HUES48 (cell line): ENCODE measurements around the gene ORC6.

Experiments
- H3K27ac ChIP-seq: one replicate; pipeline ENCODE4 v1.7.0; 2013; ENCODE audit warnings: low read depth, low read length, inconsistent platforms
- H3K27me3 ChIP-seq: 2 replicates; pipeline ENCODE4 v1.6.1; 2013; ENCODE audit warnings: mild to moderate bottlenecking, low read length; ENCODE audit not compliant: control insufficient read depth, insufficient read depth
- H3K36me3 ChIP-seq: 2 replicates; pipeline ENCODE4 v1.6.1; 2013; ENCODE audit warnings: low read length; ENCODE audit not compliant: control insufficient read depth, insufficient read depth
- H3K4me1 ChIP-seq: 2 replicates; pipeline ENCODE4 v1.6.1; 2013; ENCODE audit warnings: mild to moderate bottlenecking, low read length; ENCODE audit not compliant: control insufficient read depth, insufficient read depth
- H3K4me3 ChIP-seq: 2 replicates; pipeline ENCODE4 v1.5.1; 2013; ENCODE audit warnings: mild to moderate bottlenecking, low read depth, low read length
- H3K9ac ChIP-seq: 2 replicates; pipeline ENCODE4 v1.6.1; 2013; ENCODE audit warnings: mild to moderate bottlenecking, low read depth, low read length, moderate library complexity
- H3K9me3 ChIP-seq: 2 replicates; pipeline ENCODE4 v1.6.1; 2013; ENCODE audit warnings: low read length; ENCODE audit not compliant: control insufficient read depth, insufficient read depth

The ORC6 gene

DNA sequence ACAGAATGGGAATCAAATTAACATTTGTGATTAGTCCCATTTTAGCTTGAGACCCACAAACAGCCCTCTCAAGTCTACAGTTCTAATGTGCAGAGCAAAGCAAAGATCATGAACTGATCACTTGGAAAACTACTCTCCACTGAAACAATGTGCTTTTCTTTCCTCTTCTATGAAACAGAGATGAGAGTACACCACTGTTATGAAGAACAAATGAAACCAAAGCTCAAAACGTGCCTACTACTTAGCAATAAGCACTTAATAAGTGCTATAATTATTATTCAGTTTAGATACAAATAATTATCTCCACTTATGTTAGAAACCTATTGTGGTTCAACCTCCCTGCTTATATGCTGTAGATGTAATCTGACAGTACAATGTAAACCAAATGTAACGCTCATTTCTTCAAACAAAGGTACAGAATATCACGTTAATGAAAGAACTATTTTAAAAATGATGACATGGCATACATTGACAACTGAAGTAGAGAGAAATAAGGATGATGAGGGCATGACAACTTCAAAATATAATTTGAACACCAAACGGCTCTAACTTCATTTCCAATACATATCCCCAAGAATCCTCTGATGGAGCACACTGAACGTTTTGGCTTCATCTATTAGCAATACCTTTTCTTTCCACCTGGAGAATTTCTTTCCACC is 2.5 kb upstream of the ORC6 start:
- Histone ChIP-seq H3K4me1 (peaks cover 21% of the 10 kb centered on the region; the same call in 1 of the 2 replicates), H3K27me3 (no peaks in the 10 kb centered on the region), H3K9ac (no peak overlapping the region), H3K27ac (no peak overlapping the region), H3K4me3 (peak overlapping the region; percentile 94), H3K9me3 (no peaks in the 10 kb centered on the region), H3K36me3 (peaks cover 21% of the 10 kb centered on the region)

DNA sequence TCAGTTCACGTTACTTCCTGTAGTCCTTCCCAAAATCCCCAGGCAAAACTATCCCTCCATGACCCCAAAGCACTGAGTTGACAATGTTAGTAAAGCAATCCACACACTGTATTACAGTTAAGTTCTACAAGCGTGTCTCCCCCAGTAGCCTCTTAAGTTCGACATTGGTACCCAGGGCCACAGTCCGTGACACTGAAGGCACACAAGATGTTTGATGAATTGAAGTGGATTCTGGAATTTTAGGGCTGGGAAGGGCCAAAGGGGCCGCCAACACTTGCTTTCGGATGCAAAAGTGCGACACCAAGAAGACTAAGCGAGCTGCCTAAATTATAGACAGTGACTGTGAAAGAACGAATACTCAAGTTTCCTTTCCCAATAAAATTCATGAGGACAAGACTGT is 2.0 kb upstream of the ORC6 start:
- peaks cover 21% of the 10 kb centered on the region; the same call in 1 of the 2 replicates for H3K4me1 ChIP-seq
- no peaks in the 10 kb centered on the region for H3K9me3 ChIP-seq
- peaks cover 21% of the 10 kb centered on the region for H3K36me3 ChIP-seq
- no peaks in the 10 kb centered on the region for H3K27me3 ChIP-seq
- no peak overlapping the region for H3K27ac ChIP-seq
- no peak overlapping the region for H3K9ac ChIP-seq
- H3K4me3 ChIP-seq = peak overlapping the region; percentile 94

DNA sequence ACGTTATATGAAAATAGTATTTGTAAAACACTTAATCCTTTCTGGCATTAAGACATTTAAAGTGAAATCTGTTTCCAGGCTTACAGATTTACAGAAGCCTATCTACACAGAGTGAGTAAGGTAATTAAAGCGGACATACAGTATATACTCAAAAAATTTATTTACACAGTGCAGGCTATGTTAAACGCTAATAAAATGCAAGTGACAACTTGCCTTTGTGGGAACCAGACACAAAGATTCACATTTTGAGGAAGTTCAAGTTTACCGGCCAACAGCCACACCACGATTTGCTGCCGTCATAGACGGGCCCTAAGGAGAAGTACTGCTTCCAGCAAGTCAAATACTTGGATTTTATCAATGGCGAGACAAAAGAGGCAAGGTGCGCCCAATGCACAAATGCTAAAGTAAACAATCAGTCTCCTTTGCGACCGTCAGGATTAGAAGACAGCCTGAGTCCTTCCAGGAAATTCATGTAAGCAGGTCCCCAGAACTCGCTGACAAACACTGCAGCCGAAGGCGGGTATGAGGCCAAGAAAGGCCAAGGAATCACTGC is 1.3 kb upstream of the ORC6 start:
- H3K4me1 ChIP-seq = peaks cover 21% of the 10 kb centered on the region; the same call in 1 of the 2 replicates
- H3K36me3 ChIP-seq = peaks cover 23% of the 10 kb centered on the region
- no peaks in the 10 kb centered on the region for H3K27me3 ChIP-seq
- H3K9me3 ChIP-seq = no peaks in the 10 kb centered on the region
- H3K9ac ChIP-seq = peak overlapping the region; percentile 78
- H3K4me3 ChIP-seq = peak overlapping the region; percentile 94
- peak overlapping the region; percentile 98 for H3K27ac ChIP-seq

- H3K27me3 ChIP-seq = no peaks in the 10 kb centered on the region
- H3K4me3 ChIP-seq = peak within 1 kb of the TSS; percentile 94
- no peaks in the 10 kb centered on the region for H3K9me3 ChIP-seq
- H3K9ac ChIP-seq = peak within 1 kb of the TSS; percentile 94
- peaks cover 21% of the 10 kb centered on the region; the same call in 1 of the 2 replicates for H3K4me1 ChIP-seq
- peak within 1 kb of the TSS; percentile 98 for H3K27ac ChIP-seq
- peaks cover 27% of the 10 kb centered on the region for H3K36me3 ChIP-seq
Measured at GRCh38 chr16:46688654-46689364, 650 bp upstream of the ORC6 start, which contains the start of gene VPS35. TSS of gene VPS35 (minus strand) at chr16:46689178. CDS start at chr16:46689133, 45 bp downstream.

GRCh38 chr16:46690281-46691178 is 1.1 kb downstream of the ORC6 start:
- Histone ChIP-seq H3K9ac (peak overlapping the region; percentile 94), H3K4me1 (peaks cover 21% of the 10 kb centered on the region; the same call in 1 of the 2 replicates), H3K4me3 (peak overlapping the region; percentile 94), H3K27me3 (no peaks in the 10 kb centered on the region), H3K9me3 (no peaks in the 10 kb centered on the region), H3K27ac (peak overlapping the region; percentile 98), H3K36me3 (peaks cover 38% of the 10 kb centered on the region)

GRCh38 chr16:46691726-46692125 is 2.3 kb downstream of the ORC6 start:
- Histone ChIP-seq H3K36me3 (peaks cover 50% of the 10 kb centered on the region), H3K4me1 (peaks cover 16% of the 10 kb centered on the region; the same call in 1 of the 2 replicates), H3K27ac (no peak overlapping the region), H3K9ac (no peak overlapping the region), H3K4me3 (peak overlapping the region; percentile 94), H3K9me3 (no peaks in the 10 kb centered on the region), H3K27me3 (no peaks in the 10 kb centered on the region)

GRCh38 chr16:46693598-46693997 is 4.1 kb downstream of the ORC6 start:
- H3K9me3 ChIP-seq = no peaks in the 10 kb centered on the region
- H3K27ac ChIP-seq = peak overlapping the region; percentile 46
- H3K9ac ChIP-seq = no peak overlapping the region
- H3K36me3 ChIP-seq = peaks cover 69% of the 10 kb centered on the region
- H3K27me3 ChIP-seq = no peaks in the 10 kb centered on the region
- H3K4me1 ChIP-seq = 0 out of 2 replicates have a peak, but pooled peaks cover 7% of the 10 kb centered on the region
- no peak overlapping the region for H3K4me3 ChIP-seq

- Histone ChIP-seq H3K27ac (no peak overlapping the region), H3K9ac (no peak overlapping the region), H3K36me3 (peaks cover 75% of the 10 kb centered on the region), H3K4me1 (0 out of 2 replicates have a peak, but pooled peaks cover 5% of the 10 kb centered on the region), H3K4me3 (no peak overlapping the region), H3K27me3 (no peaks in the 10 kb centered on the region), H3K9me3 (no peaks in the 10 kb centered on the region)
Measured at GRCh38 chr16:46695937-46696336, 6.5 kb downstream of the ORC6 start.

DNA sequence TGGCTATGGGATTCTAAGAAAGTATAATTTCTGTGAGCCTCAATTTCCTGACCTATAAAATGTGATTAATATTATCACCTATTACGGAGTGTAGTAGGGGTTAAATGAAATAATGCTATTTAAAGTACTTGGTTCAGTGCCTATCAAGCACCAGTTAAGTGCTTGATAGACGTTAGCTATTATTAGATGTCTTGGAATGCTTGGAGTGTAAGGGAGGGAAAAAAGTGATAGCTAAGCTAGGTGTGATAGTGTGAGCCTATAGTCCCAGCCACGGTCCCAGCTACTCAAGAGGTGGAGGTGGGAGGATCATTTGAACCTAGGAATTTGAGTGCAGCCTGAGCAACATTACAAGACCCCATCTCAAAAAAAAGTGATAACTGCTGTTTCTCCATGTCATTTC is 7.5 kb downstream of the ORC6 start:
- no peaks in the 10 kb centered on the region for H3K27me3 ChIP-seq
- no peaks in the 10 kb centered on the region for H3K4me1 ChIP-seq
- H3K4me3 ChIP-seq = no peak overlapping the region

DNA sequence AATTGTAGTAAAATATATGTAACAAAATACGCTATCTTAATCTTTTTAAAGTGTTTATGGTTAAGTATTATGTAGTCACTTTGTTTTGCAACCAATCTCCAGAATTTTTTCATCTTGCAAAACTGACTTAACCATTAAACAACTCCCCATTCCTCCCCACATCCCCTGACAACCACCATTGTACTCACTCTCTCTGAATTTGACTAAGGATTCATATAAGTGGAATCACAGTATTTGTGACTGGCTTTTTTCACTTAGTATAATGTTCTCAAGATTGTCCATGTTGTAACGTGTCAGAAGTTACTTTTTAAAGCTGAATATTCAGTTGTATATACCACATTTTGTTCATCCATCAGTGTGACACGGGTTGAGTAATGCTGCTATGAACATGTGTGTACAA is 10.6 kb downstream of the ORC6 start:
- H3K27me3 ChIP-seq = no peaks in the 10 kb centered on the region
- peaks cover 49% of the 10 kb centered on the region for H3K36me3 ChIP-seq

More for the DNA sequence above, 7.5 kb downstream of the ORC6 start:
- Histone ChIP-seq H3K27ac (no peak overlapping the region), H3K9me3 (no peaks in the 10 kb centered on the region), H3K36me3 (peaks cover 65% of the 10 kb centered on the region), H3K9ac (no peak overlapping the region)

More for the DNA sequence above, 10.6 kb downstream of the ORC6 start:
- Histone ChIP-seq H3K9me3 (no peaks in the 10 kb centered on the region), H3K4me1 (no peaks in the 10 kb centered on the region), H3K4me3 (no peak overlapping the region), H3K27ac (no peak overlapping the region), H3K9ac (no peak overlapping the region)
